H1 (cell line): ENCODE results near the gene FKBP2. TPM values are rescaled to one million over a fixed set of nuclear protein-coding genes. Genes with fewer than 3 reads are reported as not detected.

Source experiments
- CTCF ChIA-PET: fragments of 300-600 bp; sonication (Branson Sonifier 250); formaldehyde crosslinking; loops from one replicate; lab custom pipeline; 2021; ENCODE audit not compliant: partially characterized antibody; lab: Charles Lee
- POLR2A ChIA-PET: fragments of 300-600 bp; sonication (Branson Sonifier 250); formaldehyde crosslinking; loops from one replicate; lab custom pipeline; 2021; ENCODE audit warnings: inconsistent platforms; ENCODE audit not compliant: partially characterized antibody; lab: Charles Lee
- DNase-seq, 2 experiments: peaks; one replicate each; pipeline versions ENCODE4 v3.0.0 to v3.0.0-alpha.2; 2010 to 2022; ENCODE audit warnings: low spot score in 2 of 2, low read depth in 1 of 2, mixed read lengths in 1 of 2
- FAIRE-seq: peaks from 2 replicates; lab custom pipeline; 2011; peaks lifted over from hg19 to GRCh38; lab: Jason Lieb, UNC
- H2AFZ ChIP-seq: 2 replicates; pipeline ENCODE4 v1.8.1; 2012; ENCODE audit warnings: low read length, inconsistent platforms
- H2AK5ac ChIP-seq: 2 replicates; pipeline ENCODE4 v1.6.1; 2013; ENCODE audit warnings: low read depth, low read length
- H2BK120ac ChIP-seq: replicated peaks from 2 replicates; pipeline ENCODE3; 2013; ENCODE audit warnings: low read depth, low read length, inconsistent platforms
- H2BK12ac ChIP-seq: 2 replicates; pipeline ENCODE4 v1.6.1; 2013; ENCODE audit warnings: low read depth, low read length
- H2BK15ac ChIP-seq: 2 replicates; pipeline ENCODE4 v1.6.1; 2013; ENCODE audit warnings: low read length
- H2BK20ac ChIP-seq: 2 replicates; pipeline ENCODE4 v1.6.1; 2013; ENCODE audit warnings: low read length
- H2BK5ac ChIP-seq: 2 replicates; pipeline ENCODE4 v1.6.1; 2013; ENCODE audit warnings: low read depth, low read length
- H3K14ac ChIP-seq: 2 replicates; pipeline ENCODE4 v1.6.1; 2013; ENCODE audit warnings: inconsistent platforms; ENCODE audit not compliant: insufficient read length
- H3K18ac ChIP-seq: 2 replicates; pipeline ENCODE4 v1.6.1; 2013; ENCODE audit warnings: low read length; ENCODE audit errors: extremely low read depth
- H3K23ac ChIP-seq: 2 replicates; pipeline ENCODE4 v1.6.1; 2013; ENCODE audit warnings: inconsistent platforms; ENCODE audit not compliant: insufficient read length
- H3K23me2 ChIP-seq: 2 replicates; pipeline ENCODE4 v1.6.1; 2013; ENCODE audit warnings: low read depth, low read length
- H3K27ac ChIP-seq: 2 replicates; pipeline ENCODE4 v1.6.1; 2011; ENCODE audit warnings: low read depth, low read length, inconsistent platforms
- H3K27me3 ChIP-seq, 4 experiments: replicated peaks in 1 of 4; 1 replicate in 1 of 4; 2 replicates in 3 of 4; pipeline versions ENCODE4 v1.6.1 to v1.8.1; 2011 to 2013; ENCODE audit warnings: low read length in 3 of 4, mild to moderate bottlenecking in 3 of 4, inconsistent platforms in 2 of 4, mixed read lengths in 2 of 4, moderate library complexity in 1 of 4; ENCODE audit not compliant: control insufficient read depth in 3 of 4, insufficient read depth in 3 of 4; ENCODE audit errors: extremely low read depth in 1 of 4
- H3K36me3 ChIP-seq, 4 experiments: 2 replicates each; pipeline versions ENCODE4 v1.6.1 to v1.8.1; 2011 to 2013; ENCODE audit warnings: mild to moderate bottlenecking in 4 of 4, low read length in 3 of 4, moderate library complexity in 2 of 4, control low read depth in 1 of 4, inconsistent platforms in 1 of 4; ENCODE audit not compliant: insufficient read depth in 4 of 4, control insufficient read depth in 2 of 4
- H3K4ac ChIP-seq: replicated peaks from 2 replicates; pipeline ENCODE3; 2013; ENCODE audit warnings: low read length, low read depth, mixed read lengths, inconsistent platforms; ENCODE audit not compliant: insufficient read length
- H3K4me1 ChIP-seq, 4 experiments: replicated peaks in 1 of 4; 1 replicate in 1 of 4; 2 replicates in 3 of 4; pipeline versions ENCODE4 v1.6.1 to v1.8.1; 2011 to 2013; ENCODE audit warnings: low read length in 3 of 4, inconsistent platforms in 2 of 4, mixed read lengths in 1 of 4; ENCODE audit not compliant: insufficient read depth in 4 of 4, control insufficient read depth in 3 of 4
- H3K4me2 ChIP-seq, 2 experiments: 2 replicates each; pipeline versions ENCODE4 v1.6.1 to v1.8.1; 2011 to 2013; ENCODE audit warnings: low read depth in 2 of 2, low read length in 2 of 2, control low read depth in 1 of 2, inconsistent platforms in 1 of 2, mild to moderate bottlenecking in 1 of 2; ENCODE audit not compliant: insufficient read depth in 1 of 2
- H3K4me3 ChIP-seq, 4 experiments: fragments of 200-600, 300-600 bp in 1 of 4; sonication (generic), shearing (Covaris generic), sonication (Bioruptor Twin) in 1 of 4; 2 replicates each; pipeline versions ENCODE4 v1.5.1 to v1.8.1; 2011 to 2016; ENCODE audit warnings: low read length in 4 of 4, low read depth in 3 of 4, control low read depth in 2 of 4, inconsistent platforms in 2 of 4, mild to moderate bottlenecking in 2 of 4, mixed read lengths in 1 of 4, moderate library complexity in 1 of 4; ENCODE audit not compliant: insufficient read depth in 2 of 4; ENCODE audit errors: extremely low read depth in 1 of 4
- H3K56ac ChIP-seq: replicated peaks from 2 replicates; pipeline ENCODE3; 2013; ENCODE audit warnings: low read depth, mild to moderate bottlenecking, mixed read lengths, low read length, inconsistent platforms; ENCODE audit not compliant: insufficient read length
- H3K79me1 ChIP-seq: 2 replicates; pipeline ENCODE4 v1.6.1; 2013; ENCODE audit warnings: low read depth, low read length, control low read depth
- H3K79me2 ChIP-seq, 2 experiments: 2 replicates each; pipeline versions ENCODE4 v1.6.1 to v1.8.1; 2012 to 2013; ENCODE audit warnings: low read length in 2 of 2, mild to moderate bottlenecking in 2 of 2, inconsistent platforms in 1 of 2; ENCODE audit not compliant: insufficient read depth in 2 of 2, control insufficient read depth in 1 of 2
- H3K9ac ChIP-seq, 4 experiments: replicated peaks in 1 of 4; 1 replicate in 1 of 4; 2 replicates in 3 of 4; pipeline versions ENCODE4 v1.6.1 to v1.8.1; 2011 to 2013; ENCODE audit warnings: low read depth in 3 of 4, low read length in 3 of 4, control low read depth in 2 of 4, mild to moderate bottlenecking in 2 of 4, moderate library complexity in 2 of 4, inconsistent platforms in 1 of 4; ENCODE audit errors: extremely low read depth in 1 of 4
- H3K9me3 ChIP-seq, 2 experiments: 2 replicates each; pipeline versions ENCODE4 v1.6.1 to v1.8.1; 2012 to 2013; ENCODE audit warnings: mild to moderate bottlenecking in 2 of 2, moderate library complexity in 2 of 2, control low read depth in 1 of 2, inconsistent platforms in 1 of 2, low read depth in 1 of 2, low read length in 1 of 2, mixed read lengths in 1 of 2; ENCODE audit not compliant: insufficient read depth in 2 of 2
- H4K20me1 ChIP-seq, 2 experiments: replicated peaks in 1 of 2; 2 replicates each; pipeline versions ENCODE3 to v1.8.1; 2011 to 2013; ENCODE audit warnings: inconsistent platforms in 2 of 2, low read length in 2 of 2, mild to moderate bottlenecking in 1 of 2; ENCODE audit not compliant: insufficient read depth in 2 of 2, control insufficient read depth in 1 of 2
- H4K5ac ChIP-seq: 2 replicates; pipeline ENCODE4 v1.6.1; 2013; ENCODE audit warnings: low read length, low read depth, mixed read lengths, inconsistent platforms; ENCODE audit not compliant: insufficient read length
- H4K8ac ChIP-seq: 2 replicates; pipeline ENCODE4 v1.8.0; 2013; ENCODE audit warnings: mild to moderate bottlenecking, moderate library complexity, low read length, inconsistent platforms; ENCODE audit not compliant: insufficient read depth; ENCODE audit errors: extremely low read depth
- H4K91ac ChIP-seq: replicated peaks from 2 replicates; pipeline ENCODE3; 2013; ENCODE audit warnings: low read length, mixed read lengths, inconsistent platforms; ENCODE audit not compliant: insufficient read length
- BCL11A ChIP-seq, 2 experiments: IDR thresholded peaks; one replicate each; pipeline ENCODE4 v1.6.1; 2011; ENCODE audit warnings: low read depth in 2 of 2, low read length in 2 of 2, mild to moderate bottlenecking in 2 of 2
- POU5F1 ChIP-seq: IDR thresholded peaks from 2 replicates; pipeline ENCODE4 v1.6.1; 2011; ENCODE audit warnings: low read depth, mild to moderate bottlenecking, low read length, moderate library complexity
- WGBS, 2 experiments: shearing (Covaris generic) in 1 of 2; methylation state at CpG; one replicate each; pipeline versions ENCODE4 v1.1.6 to v1.1.7; 2013 to 2015; ENCODE audit warnings: low lambda C conversion rate in 2 of 2, mixed read lengths in 2 of 2, inconsistent platforms in 1 of 2, low coverage in 1 of 2, missing lambda C conversion rate in 1 of 2; ENCODE audit not compliant: insufficient replicate concordance in 2 of 2, insufficient coverage in 1 of 2, insufficient read length in 1 of 2; ENCODE audit errors: extremely low coverage in 1 of 2, missing lambda C conversion rate in 1 of 2; 5-methylcytosine and 5-hydroxymethylcytosine counted together
- polyA plus RNA-seq, 7 experiments: library from polyadenylated mRNA; depleted of rRNA in 3 of 7; stranded (reverse) in 5 of 7; unstranded in 2 of 7; fragments of >200 nt in 5 of 7; fragments of 200-250 nt in 2 of 7; gene quantifications; 1 replicate in 5 of 7; 2 replicates in 1 of 7; 4 replicates in 1 of 7; pipeline versions ENCODE4 v1.2.1 to v1.2.3, GENCODE V29; 2011 to 2013; ENCODE audit warnings: missing spikeins in 2 of 7, mixed read lengths in 2 of 7
- total RNA-seq: library from RNA; stranded (reverse); fragmentation: NEBNext Ultra II Directional; extraction: Animal tissue kit (Norgen Biotek cat#: 25700); gene quantifications from 2 replicates; pipeline ENCODE4 v1.2.1, GENCODE V29; 2021

Gene FKBP2
- total and polyA plus RNA-seq, 2 of the 8 experiments (the other 6 are each of a cell fraction or from before 2014, with no cell fraction given) = 41.7 to 52.5 TPM

DNA sequence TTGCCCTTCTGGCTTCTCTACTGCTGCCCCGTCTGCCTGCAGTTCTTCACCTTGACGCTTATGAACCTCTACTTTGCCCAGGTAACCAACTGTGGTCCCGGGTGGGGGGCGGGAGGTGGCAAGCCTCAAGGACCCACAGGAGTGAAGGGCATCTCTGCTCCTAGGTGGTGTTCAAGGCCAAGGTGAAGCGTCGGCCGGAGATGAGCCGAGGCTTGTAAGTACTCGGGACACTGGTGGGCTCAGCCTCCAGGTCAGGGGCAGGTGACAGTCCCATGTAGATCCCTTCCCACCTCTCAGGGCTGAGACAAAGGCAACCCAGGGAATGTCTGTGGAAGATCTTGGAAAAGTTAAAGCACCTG is 45.9 kb downstream of the FKBP2 start:
- peaks cover 0 to 10% (median 5%) of the 10 kb centered on the region in 4 experiments; a peak in 5 of 7 replicates for H3K4me1 ChIP-seq
- H3K9me3 ChIP-seq = no peaks in the 10 kb centered on the region
- FAIRE-seq (no peak), DNase-seq (no peak)
- H3K23me2 ChIP-seq = peaks cover 12% of the 10 kb centered on the region; the same call in 1 of the 2 replicates
- H3K27me3 ChIP-seq = peaks cover 17 to 28% (median 26%) of the 10 kb centered on the region in 4 experiments; a peak in 6 of 7 replicates
- no peak overlapping the region for H3K9ac ChIP-seq
- CTCF ChIA-PET = interaction anchor here (1.0 to 11.4 kb wide), 4 partner anchors 15 to 23 kb away, joined by 3 to 134 read pairs (median 4); partner anchors contain the start of genes CATSPERZ and ESRRA
- 93% methylated on average over 9 of the region's 9 CpGs; no CpG with 5 or more reads in 1 of the 2 experiments for WGBS, 2 experiments
- no peak overlapping the region for H4K91ac ChIP-seq
- H3K14ac ChIP-seq = no peak overlapping the region
- H3K4me3 ChIP-seq = no peak overlapping the region
- TF ChIP-seq POU5F1 (no peak), BCL11A (IDR thresholded peaks at IDR 0.05; ENCODE audit: low read depth in 2 of 2, low read length in 2 of 2) (no peak)
- H3K79me2 ChIP-seq = no peaks in the 10 kb centered on the region
- H2AFZ ChIP-seq = no peak overlapping the region
- H2BK12ac ChIP-seq = no peak overlapping the region
- H3K36me3 ChIP-seq = peaks cover 0 to 2% (median 0%) of the 10 kb centered on the region in 4 experiments; a peak in 1 of 8 replicates
- POLR2A ChIA-PET = interaction anchor here (3.0 to 9.5 kb wide), 4 partner anchors 10 to 42 kb away, joined by 14 to 79 read pairs (median 28); partner anchors contain the start of genes ESRRA and PPP1R14B
- H4K20me1 ChIP-seq = peaks cover 5 to 14% of the 10 kb centered on the region in 2 experiments
- H3K4ac ChIP-seq = no peak overlapping the region
- H4K5ac ChIP-seq = no peak overlapping the region
- H3K79me1 ChIP-seq = no peaks in the 10 kb centered on the region
- peak overlapping the region in 1 of 2 experiments; percentile 55; a peak in 1 of 4 replicates for H3K4me2 ChIP-seq
- no peak overlapping the region for H2AK5ac ChIP-seq
- H4K8ac ChIP-seq = no peak overlapping the region
- H2BK5ac ChIP-seq = no peak overlapping the region
- no peak overlapping the region for H2BK120ac ChIP-seq
- no peak overlapping the region for H3K27ac ChIP-seq
- H3K18ac ChIP-seq = no peak overlapping the region
- no peak overlapping the region for H2BK20ac ChIP-seq
- H3K23ac ChIP-seq = no peak overlapping the region
- no peak overlapping the region for H2BK15ac ChIP-seq
- no peak overlapping the region for H3K56ac ChIP-seq
